Measurements from ENCODE around the gene KCNK3. TPM values are rescaled to one million over a fixed set of nuclear protein-coding genes. Genes with fewer than 3 reads are reported as not detected.
A peak's percentile ranks its signal among the peaks of the same experiment; 100 is the strongest.
"Not testable (repeated sequence)": the region's sequence is repeated elsewhere in the genome, so short reads cannot be mapped to it uniquely, and the experiment has no call there.

Gene KCNK3
- total RNA-seq, 4 donors from 2014 or later, result 2.0 to 13.9 (median 9.8) TPM

DNA sequence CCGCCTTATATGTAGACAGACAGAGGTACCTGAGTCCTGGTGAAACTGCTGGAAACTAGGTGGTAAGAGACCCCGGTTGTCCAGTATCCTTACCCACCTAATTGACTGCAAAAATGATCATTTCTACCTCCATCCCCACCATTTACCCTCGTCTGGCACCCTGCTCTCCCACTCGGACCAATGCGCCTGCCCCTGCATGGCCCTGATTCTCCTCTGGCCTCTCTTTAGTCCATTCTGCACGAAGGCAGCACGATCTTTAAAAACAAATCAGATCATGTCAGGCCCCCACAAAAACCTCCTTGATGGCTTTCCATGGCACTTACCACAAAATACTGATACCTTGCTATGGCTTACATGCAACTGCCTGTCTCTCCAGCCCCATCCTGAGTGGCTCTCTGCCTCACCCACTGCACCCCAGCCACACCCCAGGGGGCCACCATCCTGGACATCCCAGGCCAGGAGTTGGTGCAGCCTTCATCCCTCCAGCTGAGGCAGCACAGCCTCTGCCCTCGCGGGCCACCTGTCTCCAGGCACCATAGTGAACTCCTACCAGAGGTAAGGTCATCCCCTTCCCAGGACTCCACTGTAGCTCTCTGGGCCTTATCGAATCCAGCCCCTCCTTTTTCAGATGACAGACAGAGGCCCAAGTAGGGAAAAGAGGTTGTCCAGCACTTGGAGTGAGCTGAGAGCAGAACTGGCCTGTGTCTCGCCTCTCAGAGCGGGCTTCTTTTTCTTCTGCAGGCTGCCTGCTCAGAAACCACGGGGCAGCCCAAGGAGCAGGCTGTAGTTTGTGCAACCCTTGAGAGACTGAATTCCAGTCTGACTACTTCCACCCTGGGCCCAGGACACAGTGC is 39.1 kb upstream of the KCNK3 start:
- no peak overlapping the region for H3K4me3 ChIP-seq

DNA sequence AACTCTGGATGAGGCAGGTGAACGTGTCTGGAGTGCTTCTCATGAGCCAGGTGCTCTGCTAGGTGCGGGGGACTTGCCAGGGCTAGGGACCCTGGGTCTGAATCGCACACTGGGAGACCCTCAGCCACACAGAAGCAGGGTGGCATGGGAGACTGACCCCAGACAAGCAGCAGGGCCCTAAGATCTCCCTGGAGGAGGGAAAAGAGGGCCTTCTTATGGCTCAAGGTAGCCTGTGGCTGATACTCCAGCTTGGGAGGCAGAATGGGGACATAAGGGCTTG is 38.5 kb upstream of the KCNK3 start:
- 100% methylated on average over 1 of the region's 3 CpGs; no CpG with 5 or more reads in 1 of the 2 donors for WGBS, 2 donors (ENCODE audit: low coverage in 1 of 2)
- TF ChIP-seq EP300 (IDR thresholded peaks at IDR 0.05) (no peak), POLR2A (IDR thresholded peaks at IDR 0.05) (no peak), CTCF (IDR thresholded peaks at IDR 0.05) (no peak), POLR2AphosphoS5 (IDR thresholded peaks at IDR 0.05) (no peak)
- ATAC-seq, result no peak

More for the DNA sequence above, 39.1 kb upstream of the KCNK3 start:
- Histone ChIP-seq H3K27ac (peak overlapping the region in 3 of 4 donors; percentile 64 to 70 (median 65)), H3K9me3 (no peaks in the 10 kb centered on the region), H3K27me3 (no peaks in the 10 kb centered on the region), H3K4me1 (peaks cover 0 to 25% (median 0%) of the 10 kb centered on the region in 3 donors), H3K36me3 (no peaks in the 10 kb centered on the region)
- TF ChIP-seq EP300 (IDR thresholded peaks at IDR 0.05), result no peak
- TF ChIP-seq POLR2A (IDR thresholded peaks at IDR 0.05), result no peak
- no peak for TF ChIP-seq POLR2AphosphoS5 (IDR thresholded peaks at IDR 0.05)
- TF ChIP-seq CTCF (IDR thresholded peaks at IDR 0.05), result no peak
- ATAC-seq, result no peak
- 82 to 87% methylated on average over 6 to 7 of the region's 13 CpGs for whole genome bisulfite sequencing, 2 donors (ENCODE audit: low coverage in 1 of 2)

GRCh38 chr2:26655120-26655519 is 37.4 kb upstream of the KCNK3 start:
- not testable (repeated sequence) for H3K27ac ChIP-seq, H3K36me3 ChIP-seq, H3K4me3 ChIP-seq, H3K27me3 ChIP-seq, ATAC-seq
- Histone ChIP-seq H3K4me1 (peaks cover 0 to 18% (median 0%) of the 10 kb centered on the region in 3 donors), H3K9me3 (peaks cover 0 to 12% (median 0%) of the 10 kb centered on the region in 3 donors)
- 75 to 100% methylated on average over 1 of the region's 1 CpG for WGBS, 2 donors (ENCODE audit: low coverage in 1 of 2)

More for the DNA sequence above, 38.5 kb upstream of the KCNK3 start:
- H3K27me3 ChIP-seq, result no peaks in the 10 kb centered on the region
- no peak overlapping the region for H3K4me3 ChIP-seq
- H3K36me3 ChIP-seq, result no peaks in the 10 kb centered on the region
- H3K4me1 ChIP-seq, result peaks cover 0 to 25% (median 0%) of the 10 kb centered on the region in 3 donors
- H3K9me3 ChIP-seq, result peaks cover 0 to 4% (median 0%) of the 10 kb centered on the region in 3 donors
- no peak overlapping the region for H3K27ac ChIP-seq

DNA sequence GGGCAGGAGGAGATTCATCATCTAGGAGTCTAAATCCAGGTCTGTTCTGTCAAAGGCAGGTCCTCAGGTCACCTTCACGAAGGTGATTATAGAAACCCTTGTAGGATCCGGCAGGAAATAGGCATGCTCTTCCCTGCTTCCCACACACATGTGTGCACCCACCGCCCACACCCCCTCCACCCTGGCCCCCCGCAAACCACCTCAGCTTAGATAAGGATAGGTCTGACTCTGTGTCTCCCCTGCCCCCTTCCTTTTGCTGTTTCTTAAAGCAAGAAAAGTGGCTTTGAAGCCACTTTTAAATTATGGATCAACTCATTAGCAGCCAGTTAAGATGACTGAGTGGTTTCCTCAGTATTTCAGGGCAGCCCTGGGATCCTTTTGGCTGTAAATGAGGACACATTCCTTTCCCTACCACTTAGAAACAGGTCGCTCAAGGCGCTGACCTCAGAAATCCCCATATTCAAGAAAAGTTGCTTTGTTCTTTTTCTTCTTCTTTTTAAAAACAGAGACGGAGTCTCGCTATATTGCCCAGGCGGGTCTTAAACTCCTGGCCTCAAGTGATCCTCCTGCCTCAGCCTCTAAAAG is 36.8 kb upstream of the KCNK3 start:
- no peaks in the 10 kb centered on the region for H3K36me3 ChIP-seq
- H3K9me3 ChIP-seq, result peaks cover 0 to 18% (median 0%) of the 10 kb centered on the region in 3 donors
- peaks cover 0 to 17% (median 0%) of the 10 kb centered on the region in 3 donors for H3K4me1 ChIP-seq
- no peak for ATAC-seq
- TF ChIP-seq POLR2AphosphoS5 (IDR thresholded peaks at IDR 0.05), result no peak
- no peak for TF ChIP-seq POLR2A (IDR thresholded peaks at IDR 0.05)
- no peak for TF ChIP-seq CTCF (IDR thresholded peaks at IDR 0.05)
- TF ChIP-seq EP300 (IDR thresholded peaks at IDR 0.05), result no peak
- no peaks in the 10 kb centered on the region for H3K27me3 ChIP-seq
- H3K4me3 ChIP-seq, result no peak overlapping the region
- H3K27ac ChIP-seq, result no peak overlapping the region
- 83 to 86% methylated on average over 7 of the region's 9 CpGs for WGBS, 2 donors (ENCODE audit: low coverage in 1 of 2)

GRCh38 chr2:26657265-26657664 is 35.3 kb upstream of the KCNK3 start:
- 70 to 73% methylated on average over 2 to 3 of the region's 4 CpGs for WGBS, 2 donors (ENCODE audit: low coverage in 1 of 2)
- Histone ChIP-seq H3K27ac (no peak overlapping the region), H3K27me3 (no peaks in the 10 kb centered on the region), H3K4me1 (peaks cover 0 to 5% (median 0%) of the 10 kb centered on the region in 3 donors), H3K9me3 (peaks cover 0 to 20% (median 0%) of the 10 kb centered on the region in 3 donors), H3K36me3 (no peaks in the 10 kb centered on the region), H3K4me3 (no peak overlapping the region)
- ATAC-seq, result no peak
- no peak for TF ChIP-seq EP300 (IDR thresholded peaks at IDR 0.05)
- TF ChIP-seq CTCF (IDR thresholded peaks at IDR 0.05), result no peak
- TF ChIP-seq POLR2A (IDR thresholded peaks at IDR 0.05), result no peak
- no peak for TF ChIP-seq POLR2AphosphoS5 (IDR thresholded peaks at IDR 0.05)

All from gastroesophageal sphincter (tissue), 4 donors.